Fibroblast of lung (primary cell): Measurements from ENCODE around the gene RAB8B. TPM values are rescaled to one million over a fixed set of nuclear protein-coding genes. Genes with fewer than 3 reads are reported as not detected.

ENCODE experiments used
- DNase-seq, 2 donors: peaks; one replicate each; pipeline versions ENCODE4 v3.0.0 to v3.0.0-alpha.2; 2010; ENCODE audit warnings: low read depth in 2 of 2
- H2AFZ ChIP-seq: 2 replicates; pipeline ENCODE4 v1.5.1; 2012; ENCODE audit warnings: low read length, control low read depth, inconsistent platforms
- H3K27ac ChIP-seq: 2 replicates; pipeline ENCODE4 v1.5.1; 2011; ENCODE audit warnings: low read length, control low read depth; ENCODE audit not compliant: insufficient read depth
- H3K27me3 ChIP-seq: 2 replicates; pipeline ENCODE4 v1.5.1; 2011; ENCODE audit warnings: mild to moderate bottlenecking, low read length; ENCODE audit not compliant: control insufficient read depth, insufficient read depth
- H3K36me3 ChIP-seq: 2 replicates; pipeline ENCODE4 v1.5.1; 2011; ENCODE audit warnings: low read length; ENCODE audit not compliant: control insufficient read depth, insufficient read depth
- H3K4me1 ChIP-seq: 2 replicates; pipeline ENCODE4 v1.5.1; 2011; ENCODE audit warnings: low read length; ENCODE audit not compliant: control insufficient read depth, insufficient read depth; ENCODE audit errors: extremely low read depth
- H3K4me2 ChIP-seq: 2 replicates; pipeline ENCODE4 v1.5.1; 2011; ENCODE audit warnings: low read length, control low read depth; ENCODE audit not compliant: insufficient read depth; ENCODE audit errors: extremely low read depth
- H3K4me3 ChIP-seq, 4 experiments: fragments of 200-600 bp in 1 of 4; sonication (generic) in 1 of 4; replicated peaks in 1 of 4; 2 replicates each; pipeline ENCODE4 v1.5.1; 2011 to 2016; ENCODE audit warnings: low read length in 4 of 4, low read depth in 3 of 4, mild to moderate bottlenecking in 3 of 4, control low read depth in 2 of 4, inconsistent platforms in 1 of 4, mixed read lengths in 1 of 4; ENCODE audit not compliant: insufficient read depth in 1 of 4; ENCODE audit errors: control extremely low read depth in 1 of 4
- H3K79me2 ChIP-seq: 2 replicates; pipeline ENCODE4 v1.5.1; 2012; ENCODE audit warnings: mild to moderate bottlenecking, low read length, inconsistent platforms; ENCODE audit not compliant: control insufficient read depth, insufficient read depth
- H3K9ac ChIP-seq: 2 replicates; pipeline ENCODE4 v1.5.1; 2011; ENCODE audit warnings: mild to moderate bottlenecking, low read length, control low read depth; ENCODE audit not compliant: insufficient read depth
- H3K9me3 ChIP-seq: 2 replicates; pipeline ENCODE4 v1.5.1; 2012; ENCODE audit warnings: low read depth, low read length; ENCODE audit not compliant: control insufficient read depth, insufficient read depth
- H4K20me1 ChIP-seq: 2 replicates; pipeline ENCODE4 v1.5.1; 2011; ENCODE audit warnings: low read length; ENCODE audit not compliant: control insufficient read depth, insufficient read depth; ENCODE audit errors: extremely low read depth
- EZH2 ChIP-seq: IDR thresholded peaks from 2 replicates; pipeline ENCODE4 v1.5.1; 2012; ENCODE audit warnings: low read length, control low read depth, mild to moderate bottlenecking; ENCODE audit errors: missing control alignments
- polyA plus RNA-seq, 2 donors: library from polyadenylated mRNA; depleted of rRNA in 1 of 2; stranded (reverse) in 1 of 2; unstranded in 1 of 2; fragments of >200 nt; gene quantifications; 2 replicates each; pipeline ENCODE4 v1.2.1, GENCODE V29; 2011 to 2012; ENCODE audit warnings: missing spikeins in 1 of 2
- total RNA-seq: library from RNA; depleted of rRNA; stranded (reverse); fragments of >200 nt; gene quantifications from 2 replicates; pipeline ENCODE4 v1.2.1, GENCODE V29; 2014
- TF ChIP-seq, protein P1 (sequence below), 2 donors: IDR thresholded peaks in 1 of 2; conservative IDR thresholded peaks in 1 of 2; 1 replicate in 1 of 2; 2 replicates in 1 of 2; pipeline ENCODE4 v1.5.1; 2011 to 2012; ENCODE audit warnings: low read length in 2 of 2, control low read depth in 1 of 2, inconsistent platforms in 1 of 2, low read depth in 1 of 2, mild to moderate bottlenecking in 1 of 2

The RAB8B gene
- total and polyA plus RNA-seq, 2 donors (not counting 1 experiment from before 2014, with no cell fraction given) = 107 to 111 TPM

DNA sequence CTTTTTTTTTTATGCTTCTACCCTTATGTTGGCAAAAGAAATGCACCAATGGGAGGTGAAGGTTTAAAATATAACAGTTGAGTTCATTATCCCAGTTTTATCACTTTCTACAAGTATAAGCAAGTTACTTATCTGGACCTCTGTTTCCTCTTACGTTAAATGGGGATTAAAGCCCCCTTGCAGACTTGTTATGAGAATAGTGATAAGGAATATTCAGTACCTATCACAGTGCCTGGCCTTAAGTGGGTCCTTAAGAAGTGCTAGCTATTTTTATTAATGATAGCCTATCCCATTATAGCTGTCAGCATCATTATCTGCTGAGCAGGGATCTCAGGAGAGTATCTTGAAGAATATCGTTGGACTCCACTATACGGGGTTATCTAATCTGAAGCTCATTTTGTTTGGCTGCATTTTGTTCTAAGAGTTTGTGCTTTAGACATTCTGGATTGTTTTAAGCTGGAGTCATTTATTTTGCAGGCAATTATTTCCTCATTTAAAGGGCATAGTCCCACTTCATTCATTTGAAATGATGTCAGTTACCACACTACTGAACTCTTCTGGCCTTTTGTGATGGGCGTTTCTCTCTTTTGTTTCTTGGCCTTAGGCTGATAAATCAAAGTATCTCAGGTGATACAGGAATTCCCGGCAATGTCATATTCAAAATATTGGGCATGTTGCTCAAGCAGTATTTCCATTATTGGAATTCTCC lies 28.8 kb downstream of the RAB8B start:
- DNase-seq = peak; percentile 83 to 91
- Histone ChIP-seq H3K4me2 (peak overlapping the region; percentile 17), H3K27ac (peak overlapping the region; percentile 40), H3K4me1 (peaks cover 19% of the 10 kb centered on the region), H4K20me1 (no peaks in the 10 kb centered on the region), H3K36me3 (no peaks in the 10 kb centered on the region), H3K9me3 (no peaks in the 10 kb centered on the region), H3K4me3 (no peak overlapping the region), H3K27me3 (no peaks in the 10 kb centered on the region), H3K79me2 (peaks cover 35% of the 10 kb centered on the region), H2AFZ (no peak overlapping the region), H3K9ac (no peak overlapping the region)
- TF ChIP-seq, protein P1, sequence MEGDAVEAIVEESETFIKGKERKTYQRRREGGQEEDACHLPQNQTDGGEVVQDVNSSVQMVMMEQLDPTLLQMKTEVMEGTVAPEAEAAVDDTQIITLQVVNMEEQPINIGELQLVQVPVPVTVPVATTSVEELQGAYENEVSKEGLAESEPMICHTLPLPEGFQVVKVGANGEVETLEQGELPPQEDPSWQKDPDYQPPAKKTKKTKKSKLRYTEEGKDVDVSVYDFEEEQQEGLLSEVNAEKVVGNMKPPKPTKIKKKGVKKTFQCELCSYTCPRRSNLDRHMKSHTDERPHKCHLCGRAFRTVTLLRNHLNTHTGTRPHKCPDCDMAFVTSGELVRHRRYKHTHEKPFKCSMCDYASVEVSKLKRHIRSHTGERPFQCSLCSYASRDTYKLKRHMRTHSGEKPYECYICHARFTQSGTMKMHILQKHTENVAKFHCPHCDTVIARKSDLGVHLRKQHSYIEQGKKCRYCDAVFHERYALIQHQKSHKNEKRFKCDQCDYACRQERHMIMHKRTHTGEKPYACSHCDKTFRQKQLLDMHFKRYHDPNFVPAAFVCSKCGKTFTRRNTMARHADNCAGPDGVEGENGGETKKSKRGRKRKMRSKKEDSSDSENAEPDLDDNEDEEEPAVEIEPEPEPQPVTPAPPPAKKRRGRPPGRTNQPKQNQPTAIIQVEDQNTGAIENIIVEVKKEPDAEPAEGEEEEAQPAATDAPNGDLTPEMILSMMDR (conservative IDR thresholded peaks at IDR 0.05 in 1 of 2, IDR thresholded peaks at IDR 0.05 in 1 of 2; ENCODE audit: low read depth in 1 of 2, low read length in 2 of 2) = no peak
- TF ChIP-seq EZH2 = no peak

DNA sequence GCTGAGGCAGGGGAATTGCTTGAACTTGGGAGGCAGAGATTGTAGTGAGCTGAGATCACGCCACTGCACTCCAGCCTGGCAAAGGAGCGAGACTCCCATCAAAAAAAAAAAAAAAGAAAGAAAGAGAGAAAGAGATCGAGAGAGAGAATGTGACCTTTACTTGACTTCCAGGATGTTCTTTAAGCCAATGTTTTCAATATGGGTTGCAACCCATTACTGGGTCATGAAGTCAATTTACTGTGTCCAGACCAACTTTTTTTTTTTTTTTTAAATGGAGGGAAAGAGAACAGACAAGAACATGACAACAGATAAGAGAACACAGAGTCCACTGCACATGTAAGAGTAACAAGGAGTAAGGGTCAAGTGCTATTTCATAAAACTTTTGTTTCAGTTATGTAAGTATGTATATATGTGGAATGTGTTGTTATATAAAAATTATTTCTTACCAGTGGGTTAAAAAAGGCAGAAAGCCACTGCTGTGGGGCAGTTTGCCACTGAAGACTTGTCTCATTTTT lies 29.8 kb downstream of the RAB8B start:
- TF ChIP-seq EZH2 = no peak
- TF ChIP-seq, protein P1 (conservative IDR thresholded peaks at IDR 0.05 in 1 of 2, IDR thresholded peaks at IDR 0.05 in 1 of 2; ENCODE audit: low read depth in 1 of 2, low read length in 2 of 2) = no peak
- no peak overlapping the region for H3K4me3 ChIP-seq
- no peaks in the 10 kb centered on the region for H3K9me3 ChIP-seq
- H4K20me1 ChIP-seq = no peaks in the 10 kb centered on the region
- no peak overlapping the region for H2AFZ ChIP-seq
- H3K27me3 ChIP-seq = no peaks in the 10 kb centered on the region
- peaks cover 28% of the 10 kb centered on the region for H3K79me2 ChIP-seq
- no peaks in the 10 kb centered on the region for H3K36me3 ChIP-seq
- peak in 1 of 2 donors; percentile 56 for DNase-seq
- peaks cover 14% of the 10 kb centered on the region for H3K4me1 ChIP-seq
- H3K27ac ChIP-seq = no peak overlapping the region
- H3K9ac ChIP-seq = no peak overlapping the region
- H3K4me2 ChIP-seq = no peak overlapping the region

DNA sequence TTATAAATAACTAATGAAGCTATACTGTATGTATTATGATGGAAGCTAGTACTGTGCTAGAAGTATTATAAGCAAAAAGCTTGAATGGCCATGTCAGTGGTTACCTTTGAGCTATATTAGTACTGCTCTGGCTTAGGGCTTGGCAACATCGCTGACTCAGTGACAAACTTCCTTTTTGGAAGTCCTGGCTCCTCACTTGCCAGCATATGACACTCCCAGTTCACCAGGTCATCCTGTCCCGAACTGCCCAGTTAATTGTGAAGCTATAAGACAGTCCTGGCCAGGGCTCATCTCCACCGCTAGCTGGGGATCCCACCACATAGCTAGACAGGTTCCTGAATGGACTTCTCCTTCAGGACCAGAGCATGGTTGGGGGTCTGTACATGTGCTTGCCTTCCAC lies 31.9 kb downstream of the RAB8B start:
- no peaks in the 10 kb centered on the region for H3K36me3 ChIP-seq
- peak overlapping the region; percentile 32 for H3K27ac ChIP-seq
- H3K4me1 ChIP-seq = peaks cover 14% of the 10 kb centered on the region
- no peaks in the 10 kb centered on the region for H3K9me3 ChIP-seq
- peak overlapping the region; percentile 62 for H3K4me2 ChIP-seq
- H2AFZ ChIP-seq = no peak overlapping the region
- H3K27me3 ChIP-seq = no peaks in the 10 kb centered on the region
- H3K79me2 ChIP-seq = peaks cover 14% of the 10 kb centered on the region
- no peak overlapping the region for H3K9ac ChIP-seq
- H4K20me1 ChIP-seq = no peaks in the 10 kb centered on the region
- DNase-seq = peak; percentile 48 to 65
- H3K4me3 ChIP-seq = peak overlapping the region in 1 of 4 experiments; percentile 8
- TF ChIP-seq, protein P1 (conservative IDR thresholded peaks at IDR 0.05 in 1 of 2, IDR thresholded peaks at IDR 0.05 in 1 of 2; ENCODE audit: low read depth in 1 of 2, low read length in 2 of 2) = no peak
- no peak for TF ChIP-seq EZH2
